ENCODE results near the gene SYTL2.
"Not testable (repeated sequence)": the region's sequence is repeated elsewhere in the genome, so short reads cannot be mapped to it uniquely, and the experiment has no call there.

Gene SYTL2, protein sequence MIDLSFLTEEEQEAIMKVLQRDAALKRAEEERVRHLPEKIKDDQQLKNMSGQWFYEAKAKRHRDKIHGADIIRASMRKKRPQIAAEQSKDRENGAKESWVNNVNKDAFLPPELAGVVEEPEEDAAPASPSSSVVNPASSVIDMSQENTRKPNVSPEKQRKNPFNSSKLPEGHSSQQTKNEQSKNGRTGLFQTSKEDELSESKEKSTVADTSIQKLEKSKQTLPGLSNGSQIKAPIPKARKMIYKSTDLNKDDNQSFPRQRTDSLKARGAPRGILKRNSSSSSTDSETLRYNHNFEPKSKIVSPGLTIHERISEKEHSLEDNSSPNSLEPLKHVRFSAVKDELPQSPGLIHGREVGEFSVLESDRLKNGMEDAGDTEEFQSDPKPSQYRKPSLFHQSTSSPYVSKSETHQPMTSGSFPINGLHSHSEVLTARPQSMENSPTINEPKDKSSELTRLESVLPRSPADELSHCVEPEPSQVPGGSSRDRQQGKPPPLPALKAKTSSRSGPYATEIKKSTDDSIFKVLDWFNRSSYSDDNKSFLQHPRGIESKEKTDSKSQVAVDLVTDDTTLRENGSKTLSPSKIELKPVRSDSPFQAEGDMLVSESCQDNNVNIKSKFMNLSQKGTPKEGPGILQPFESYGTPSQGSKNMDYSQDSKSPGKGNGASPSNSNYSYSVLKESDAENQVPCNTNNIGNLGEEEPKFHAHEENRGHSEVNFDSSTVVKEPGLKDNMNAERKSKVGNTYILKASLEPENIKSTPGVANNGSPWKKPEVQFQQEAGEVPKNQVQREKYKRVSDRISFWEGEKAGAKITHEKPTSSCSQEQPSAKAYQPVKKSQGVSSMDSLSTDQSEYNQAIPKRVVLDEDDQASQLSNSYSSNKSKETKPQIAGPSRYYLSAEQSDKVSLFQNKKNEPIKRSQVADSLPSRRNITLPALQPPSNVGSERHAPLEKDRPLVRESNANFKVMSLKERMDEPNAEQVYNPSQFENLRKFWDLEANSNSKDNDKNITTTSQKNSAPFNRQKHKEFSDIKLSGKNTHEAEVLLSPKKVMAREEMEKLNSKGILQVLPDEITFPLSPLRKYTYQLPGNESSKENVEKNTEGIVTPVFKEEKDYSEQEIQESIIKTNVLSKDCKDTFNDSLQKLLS (N-terminal part only)

DNA sequence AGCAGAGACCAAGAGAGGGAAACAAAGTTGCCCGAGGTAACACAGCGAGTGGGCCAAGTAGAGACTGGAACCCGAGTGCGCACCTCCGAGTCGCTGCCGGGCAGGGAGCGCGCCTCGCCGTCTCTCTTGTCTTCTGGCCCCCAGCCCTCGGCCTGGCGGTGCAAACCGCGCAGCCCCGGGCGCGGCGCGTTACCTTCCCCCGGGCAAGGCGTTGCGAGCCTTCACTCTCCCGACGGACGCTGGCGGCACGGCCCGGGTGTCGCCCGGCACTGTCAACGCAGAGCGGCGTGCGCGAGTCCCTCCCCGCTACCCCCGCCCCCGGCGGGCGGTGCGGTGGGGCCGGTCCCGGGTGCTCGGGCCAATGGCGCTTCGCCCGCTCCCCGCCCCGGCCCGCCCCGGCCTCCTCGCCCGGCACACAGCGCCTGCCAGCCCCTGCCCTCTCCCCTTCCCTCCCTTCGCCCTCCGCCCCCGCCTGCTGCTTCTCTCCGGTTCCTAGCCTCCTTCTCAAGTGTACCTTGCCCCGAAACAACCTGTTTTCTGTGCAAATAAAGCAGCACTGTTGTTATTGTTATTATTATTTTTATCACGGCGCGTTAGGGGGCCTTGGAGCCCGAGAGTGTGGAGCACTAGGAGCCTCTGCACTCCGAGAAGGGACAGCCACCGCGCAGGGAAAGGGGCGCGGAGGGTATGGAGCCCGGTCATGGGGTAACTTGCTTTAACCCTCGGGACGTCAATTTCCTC is at the start of gene SYTL2:
SYTL2 (minus strand) TSS at position 271 of the 741 bp plus-strand sequence. CDS start 53,416 bp downstream, outside the sequence.
- Histone ChIP-seq H3K9me3 (ENCODE audit: low read depth, low read length) (no peaks in the 10 kb centered on the region), H3K36me3 (ENCODE audit: insufficient read depth, low read length) (no peaks in the 10 kb centered on the region), H3K4me3 (peak within 1 kb of the TSS; percentile 78), H3K27ac (no peak within 1 kb of the TSS), H3K9ac (ENCODE audit: insufficient read length) (no peak within 1 kb of the TSS)
- no peak for DNase-seq (ENCODE audit: low read depth, low spot score)
- no peak for TF ChIP-seq EZH2 (IDR thresholded peaks at IDR 0.05)
- no peak for TF ChIP-seq FOXP2 (optimal IDR thresholded peaks at IDR 0.05; ENCODE audit: control extremely low read depth, extremely low read length, insufficient read depth)
- TF ChIP-seq POLR2AphosphoS5 (IDR thresholded peaks at IDR 0.05; ENCODE audit: borderline replicate concordance, low read depth, low read length): no peak

DNA sequence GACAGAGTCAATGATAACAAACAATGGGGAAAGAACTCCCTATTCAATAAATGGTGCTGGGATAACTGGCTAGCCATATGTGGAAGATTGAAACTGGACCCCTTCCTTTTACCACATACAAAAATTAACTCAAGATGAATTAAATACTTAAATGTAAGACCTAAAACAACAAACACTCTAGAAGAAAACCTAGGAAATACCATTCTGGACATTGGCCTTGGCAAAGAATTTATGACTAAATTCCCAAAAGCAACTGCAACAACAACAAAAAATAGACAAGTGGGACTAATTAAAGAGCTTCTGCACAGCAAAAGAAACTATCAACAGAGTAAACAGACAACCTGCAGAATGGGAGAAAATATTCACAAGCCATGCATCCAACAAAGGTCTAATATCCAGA is 48.6 kb upstream of the SYTL2 start:
- DNase-seq (ENCODE audit: low read depth, low spot score); H3K9ac ChIP-seq (ENCODE audit: insufficient read length); H3K27ac ChIP-seq; H3K4me3 ChIP-seq; H3K9me3 ChIP-seq (ENCODE audit: low read depth, low read length); H3K36me3 ChIP-seq (ENCODE audit: insufficient read depth, low read length): not testable (repeated sequence)

DNA sequence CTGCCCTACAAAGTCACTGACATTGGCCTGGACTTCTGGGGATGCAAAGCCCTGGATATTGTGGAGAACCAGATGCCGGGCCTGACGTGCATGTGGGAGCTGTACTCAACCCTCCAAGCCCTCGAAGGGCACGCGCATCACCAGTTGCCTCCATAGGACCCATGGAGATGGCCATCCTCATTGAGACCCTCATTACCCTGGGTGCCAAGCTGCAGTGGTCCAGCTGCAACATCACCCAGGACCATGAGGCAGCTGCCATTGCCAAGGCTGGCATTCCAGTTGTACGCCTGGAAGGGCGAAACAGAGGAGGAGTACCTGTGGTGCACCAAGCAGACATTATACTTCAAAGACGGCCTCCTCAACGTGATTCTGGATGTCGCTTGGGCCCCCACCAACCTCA is 46.2 kb upstream of the SYTL2 start:
- H3K9me3 ChIP-seq (ENCODE audit: low read depth, low read length): no peaks in the 10 kb centered on the region
- no peak overlapping the region for H3K4me3 ChIP-seq
- H3K27ac ChIP-seq: no peak overlapping the region
- no peaks in the 10 kb centered on the region for H3K36me3 ChIP-seq (ENCODE audit: insufficient read depth, low read length)
- H3K9ac ChIP-seq (ENCODE audit: insufficient read length): no peak overlapping the region
- TF ChIP-seq EZH2 (IDR thresholded peaks at IDR 0.05): no peak
- no peak for TF ChIP-seq FOXP2 (optimal IDR thresholded peaks at IDR 0.05; ENCODE audit: control extremely low read depth, extremely low read length, insufficient read depth)
- TF ChIP-seq POLR2AphosphoS5 (IDR thresholded peaks at IDR 0.05; ENCODE audit: borderline replicate concordance, low read depth, low read length): no peak
- DNase-seq (ENCODE audit: low read depth, low spot score): no peak

DNA sequence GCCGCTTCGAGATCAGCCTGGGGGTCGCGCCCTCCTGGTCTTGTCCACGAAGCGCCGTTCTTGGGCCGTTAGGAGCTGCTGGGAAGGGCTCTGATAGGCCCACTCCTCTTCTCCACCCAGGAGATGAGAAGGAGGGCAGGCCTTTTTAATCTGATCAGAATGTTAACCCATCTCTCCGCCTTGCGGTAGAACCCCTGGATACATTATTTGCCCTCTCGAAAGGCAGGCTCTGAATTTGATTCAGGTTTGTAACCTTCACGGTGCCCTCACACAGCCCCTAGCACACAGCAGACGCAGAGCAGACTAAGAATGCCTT is 44.4 kb upstream of the SYTL2 start, which contains the start of gene CCDC83:
CCDC83 (plus strand) TSS at position 43 of the 316 bp plus-strand sequence. CDS start 9,741 bp downstream, outside the sequence.
- Histone ChIP-seq H3K9me3 (ENCODE audit: low read depth, low read length) (no peaks in the 10 kb centered on the region), H3K27ac (no peak within 1 kb of the TSS)
- TF ChIP-seq POLR2AphosphoS5 (IDR thresholded peaks at IDR 0.05; ENCODE audit: borderline replicate concordance, low read depth, low read length) (no peak), FOXP2 (optimal IDR thresholded peaks at IDR 0.05; ENCODE audit: control extremely low read depth, extremely low read length, insufficient read depth) (no peak), EZH2 (IDR thresholded peaks at IDR 0.05) (no peak)

DNA sequence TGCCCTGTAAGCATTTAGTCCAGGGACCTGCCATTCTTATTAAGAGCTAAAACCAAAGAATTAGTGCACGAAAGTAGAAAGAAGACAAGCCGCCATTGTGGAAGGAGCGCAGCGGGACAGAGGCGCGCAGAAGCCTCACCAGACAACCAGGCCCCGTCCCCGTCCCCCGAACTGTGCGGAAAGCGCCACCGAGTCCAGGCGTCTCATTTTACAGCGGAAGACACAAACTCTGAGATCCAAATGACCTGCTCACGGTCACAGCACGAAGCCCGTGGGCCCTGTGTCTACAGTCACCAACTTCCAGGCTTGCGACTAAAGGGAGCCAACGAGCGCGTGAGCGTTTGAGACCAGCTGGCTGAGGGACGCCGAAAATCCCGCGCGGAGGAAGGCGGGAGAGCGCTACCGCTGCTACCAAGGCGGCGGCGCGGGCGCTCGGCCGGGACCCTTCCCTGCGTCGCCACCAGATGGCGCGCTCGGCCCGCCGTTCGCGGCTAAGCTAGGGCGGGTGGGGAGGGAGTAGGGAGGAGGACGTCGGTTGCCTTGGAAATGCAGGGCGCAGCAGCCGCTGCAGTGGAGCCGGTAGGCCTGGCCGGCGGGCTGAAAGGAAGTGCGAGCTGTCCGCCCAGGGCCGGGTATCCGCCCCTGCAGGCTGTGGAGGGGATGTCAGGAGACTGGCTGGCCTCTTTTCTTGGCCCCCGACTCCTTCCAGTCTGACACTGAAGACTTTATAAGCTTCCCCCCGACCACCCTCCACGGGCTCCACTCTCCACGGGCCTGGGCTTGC is 43.8 kb upstream of the SYTL2 start:
- no peak overlapping the region for H3K27ac ChIP-seq
- H3K9me3 ChIP-seq (ENCODE audit: low read depth, low read length): no peaks in the 10 kb centered on the region
- peak overlapping the region; percentile 71 for H3K9ac ChIP-seq (ENCODE audit: insufficient read length)
- DNase-seq (ENCODE audit: low read depth, low spot score): no peak
- H3K4me3 ChIP-seq: peak overlapping the region; percentile 78
- TF ChIP-seq EZH2 (IDR thresholded peaks at IDR 0.05) (no peak), POLR2AphosphoS5 (IDR thresholded peaks at IDR 0.05; ENCODE audit: borderline replicate concordance, low read depth, low read length) (peak; percentile 56; the same call in 1 of the 2 replicates), FOXP2 (optimal IDR thresholded peaks at IDR 0.05; ENCODE audit: control extremely low read depth, extremely low read length, insufficient read depth) (no peak)
- H3K36me3 ChIP-seq (ENCODE audit: insufficient read depth, low read length): no peaks in the 10 kb centered on the region

More for the DNA sequence above, 44.4 kb upstream of the SYTL2 start, which contains the start of gene CCDC83:
- DNase-seq (ENCODE audit: low read depth, low spot score): no peak
- no peaks in the 10 kb centered on the region for H3K36me3 ChIP-seq (ENCODE audit: insufficient read depth, low read length)
- peak within 1 kb of the TSS; percentile 71 for H3K9ac ChIP-seq (ENCODE audit: insufficient read length)
- H3K4me3 ChIP-seq: peak within 1 kb of the TSS; percentile 78

DNA sequence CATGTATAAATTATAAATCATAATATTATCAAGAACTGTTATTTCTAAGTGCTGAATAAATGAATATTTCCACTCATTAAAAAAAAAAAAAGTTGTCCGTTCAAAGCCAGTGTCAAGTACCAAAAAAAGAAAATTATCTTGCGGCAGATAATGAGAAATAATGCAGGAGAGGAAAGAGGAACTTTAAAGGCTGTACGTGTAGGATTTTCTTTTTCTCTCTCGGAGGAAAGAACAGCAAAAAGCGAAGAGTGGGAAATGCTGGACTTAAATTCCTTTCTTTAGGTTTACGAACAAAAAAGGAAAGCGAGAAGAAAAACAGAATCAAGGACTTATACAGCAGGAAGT is 43.2 kb upstream of the SYTL2 start:
- peak overlapping the region; percentile 71 for H3K9ac ChIP-seq (ENCODE audit: insufficient read length)
- peak overlapping the region; percentile 78 for H3K4me3 ChIP-seq
- no peak overlapping the region for H3K27ac ChIP-seq
- no peak for TF ChIP-seq EZH2 (IDR thresholded peaks at IDR 0.05)
- no peak for TF ChIP-seq POLR2AphosphoS5 (IDR thresholded peaks at IDR 0.05; ENCODE audit: borderline replicate concordance, low read depth, low read length)
- no peak for TF ChIP-seq FOXP2 (optimal IDR thresholded peaks at IDR 0.05; ENCODE audit: control extremely low read depth, extremely low read length, insufficient read depth)
- no peak for DNase-seq (ENCODE audit: low read depth, low spot score)
- H3K9me3 ChIP-seq (ENCODE audit: low read depth, low read length): no peaks in the 10 kb centered on the region
- no peaks in the 10 kb centered on the region for H3K36me3 ChIP-seq (ENCODE audit: insufficient read depth, low read length)

DNA sequence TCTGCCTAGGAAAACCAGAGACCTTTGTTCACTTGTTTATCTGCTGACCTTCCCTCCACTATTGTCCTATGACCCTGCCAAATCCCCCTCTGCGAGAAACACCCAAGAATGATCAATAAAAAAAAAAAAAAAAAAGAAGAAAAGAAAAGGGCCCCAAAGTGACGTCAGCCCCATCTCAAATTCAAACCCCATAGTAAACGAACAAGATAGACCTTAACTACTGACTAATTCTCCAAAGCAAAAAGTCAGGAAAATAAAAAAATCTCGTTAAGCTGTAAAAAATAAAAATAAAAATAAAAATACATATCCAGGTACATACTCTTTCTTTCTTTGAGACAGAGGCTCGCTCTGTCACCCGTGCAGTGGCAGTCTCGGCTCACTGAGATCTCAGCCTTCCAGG is 42.6 kb upstream of the SYTL2 start:
- H3K27ac ChIP-seq; H3K9ac ChIP-seq (ENCODE audit: insufficient read length); H3K36me3 ChIP-seq (ENCODE audit: insufficient read depth, low read length); H3K9me3 ChIP-seq (ENCODE audit: low read depth, low read length); H3K4me3 ChIP-seq; DNase-seq (ENCODE audit: low read depth, low spot score): not testable (repeated sequence)

DNA sequence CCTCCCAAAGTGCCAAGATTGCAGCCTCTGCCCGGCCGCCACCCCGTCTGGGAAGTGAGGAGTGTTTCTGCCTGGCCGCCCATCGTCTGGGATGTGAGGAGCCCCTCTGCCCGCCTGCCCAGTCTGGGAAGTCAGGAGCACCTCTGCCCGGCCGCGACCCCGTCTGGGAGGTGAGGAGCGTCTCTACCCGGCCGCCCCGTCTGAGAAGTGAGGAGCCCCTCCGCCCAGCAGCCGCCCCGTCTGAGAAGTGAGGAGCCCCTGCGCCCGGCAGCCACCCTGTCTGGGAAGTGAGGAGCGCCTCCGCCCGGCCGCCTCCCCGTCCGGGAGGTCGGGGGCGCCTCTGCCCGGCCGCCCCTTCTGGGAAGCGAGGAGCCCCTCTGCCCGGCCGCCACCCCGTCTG is 41.8 kb upstream of the SYTL2 start:
- H3K9me3 ChIP-seq (ENCODE audit: low read depth, low read length); DNase-seq (ENCODE audit: low read depth, low spot score); H3K36me3 ChIP-seq (ENCODE audit: insufficient read depth, low read length); H3K9ac ChIP-seq (ENCODE audit: insufficient read length); H3K4me3 ChIP-seq; H3K27ac ChIP-seq: not testable (repeated sequence)
